Measurements from ENCODE around the gene RASGRF1.

DNA sequence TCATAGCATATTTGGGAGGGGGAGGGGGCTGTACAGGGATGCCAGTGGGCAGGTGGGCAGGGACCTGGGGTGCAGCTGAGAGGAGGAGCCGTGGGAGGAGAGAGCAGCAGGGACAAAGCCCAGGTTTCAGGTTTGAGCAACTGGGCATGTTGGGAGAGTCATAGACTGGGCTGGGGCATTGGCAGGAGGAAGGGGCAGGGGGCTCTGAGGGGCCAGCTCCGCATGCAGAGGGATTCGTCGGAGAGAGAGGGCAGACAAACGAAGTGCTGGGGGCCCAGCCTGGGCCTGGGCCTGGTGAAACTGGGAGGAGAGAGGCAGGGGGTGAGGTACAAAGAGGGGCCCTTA, 25.2 kb downstream of the RASGRF1 start:
- TF ChIP-seq, protein P1, sequence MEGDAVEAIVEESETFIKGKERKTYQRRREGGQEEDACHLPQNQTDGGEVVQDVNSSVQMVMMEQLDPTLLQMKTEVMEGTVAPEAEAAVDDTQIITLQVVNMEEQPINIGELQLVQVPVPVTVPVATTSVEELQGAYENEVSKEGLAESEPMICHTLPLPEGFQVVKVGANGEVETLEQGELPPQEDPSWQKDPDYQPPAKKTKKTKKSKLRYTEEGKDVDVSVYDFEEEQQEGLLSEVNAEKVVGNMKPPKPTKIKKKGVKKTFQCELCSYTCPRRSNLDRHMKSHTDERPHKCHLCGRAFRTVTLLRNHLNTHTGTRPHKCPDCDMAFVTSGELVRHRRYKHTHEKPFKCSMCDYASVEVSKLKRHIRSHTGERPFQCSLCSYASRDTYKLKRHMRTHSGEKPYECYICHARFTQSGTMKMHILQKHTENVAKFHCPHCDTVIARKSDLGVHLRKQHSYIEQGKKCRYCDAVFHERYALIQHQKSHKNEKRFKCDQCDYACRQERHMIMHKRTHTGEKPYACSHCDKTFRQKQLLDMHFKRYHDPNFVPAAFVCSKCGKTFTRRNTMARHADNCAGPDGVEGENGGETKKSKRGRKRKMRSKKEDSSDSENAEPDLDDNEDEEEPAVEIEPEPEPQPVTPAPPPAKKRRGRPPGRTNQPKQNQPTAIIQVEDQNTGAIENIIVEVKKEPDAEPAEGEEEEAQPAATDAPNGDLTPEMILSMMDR (conservative IDR thresholded peaks at IDR 0.05): no peak
- no peak for TF ChIP-seq ZFX (IDR thresholded peaks at IDR 0.05)

Measured in C4-2B (cell line).